Retina (tissue), 1 donor: ENCODE measurements around the gene CCDC102A.
"Not testable (repeated sequence)": the region's sequence is repeated elsewhere in the genome, so short reads cannot be mapped to it uniquely, and the experiment has no call there.

Source experiments
- DNase-seq: peaks from one replicate; pipeline ENCODE4 v3.0.0-alpha.2; 2016

The CCDC102A gene

DNA sequence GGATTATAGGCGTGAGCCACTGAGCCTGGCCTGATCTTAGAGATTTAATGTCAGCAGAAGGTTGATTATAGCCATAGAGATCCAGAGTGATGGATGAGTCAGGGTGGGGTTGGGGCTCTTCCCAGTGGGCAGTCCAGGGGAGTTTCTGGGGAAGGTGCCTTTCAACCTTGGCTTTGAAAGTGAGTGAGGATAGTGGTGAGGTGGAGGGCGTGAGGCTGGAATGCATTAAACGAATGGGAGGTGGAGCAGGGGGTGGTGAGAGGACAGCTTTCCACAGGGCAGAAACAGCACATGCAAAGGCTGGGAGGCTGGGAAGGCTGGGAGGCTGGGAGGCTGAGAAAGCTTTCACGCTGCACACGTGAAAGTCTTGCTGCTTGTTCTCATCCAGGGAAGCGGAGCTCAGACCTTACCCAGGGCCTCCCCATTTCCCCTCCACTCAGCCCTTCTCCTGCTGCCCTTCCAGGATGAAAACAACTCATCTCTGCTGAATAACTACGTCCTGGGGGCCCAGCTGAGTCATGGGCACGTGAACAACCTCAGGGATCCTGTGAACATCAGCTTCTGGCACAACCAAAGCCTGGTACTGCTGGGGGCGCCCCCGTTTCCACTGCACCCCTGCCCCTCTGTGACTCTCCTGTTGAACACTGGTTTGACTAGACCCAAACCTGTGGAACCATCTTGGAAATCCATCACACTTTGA lies 28.4 kb upstream of the CCDC102A start:
- no peak for DNase-seq

GRCh38 chr16:57563761-57564160 lies 27.4 kb upstream of the CCDC102A start:
- DNase-seq = no peak

GRCh38 chr16:57563487-57563750 lies 27.0 kb upstream of the CCDC102A start:
- no peak for DNase-seq

- no peak for DNase-seq
Observed at GRCh38 chr16:57562669-57563486, 26.5 kb upstream of the CCDC102A start.

- no peak for DNase-seq
Observed at GRCh38 chr16:57562066-57562465, 25.7 kb upstream of the CCDC102A start.

DNA sequence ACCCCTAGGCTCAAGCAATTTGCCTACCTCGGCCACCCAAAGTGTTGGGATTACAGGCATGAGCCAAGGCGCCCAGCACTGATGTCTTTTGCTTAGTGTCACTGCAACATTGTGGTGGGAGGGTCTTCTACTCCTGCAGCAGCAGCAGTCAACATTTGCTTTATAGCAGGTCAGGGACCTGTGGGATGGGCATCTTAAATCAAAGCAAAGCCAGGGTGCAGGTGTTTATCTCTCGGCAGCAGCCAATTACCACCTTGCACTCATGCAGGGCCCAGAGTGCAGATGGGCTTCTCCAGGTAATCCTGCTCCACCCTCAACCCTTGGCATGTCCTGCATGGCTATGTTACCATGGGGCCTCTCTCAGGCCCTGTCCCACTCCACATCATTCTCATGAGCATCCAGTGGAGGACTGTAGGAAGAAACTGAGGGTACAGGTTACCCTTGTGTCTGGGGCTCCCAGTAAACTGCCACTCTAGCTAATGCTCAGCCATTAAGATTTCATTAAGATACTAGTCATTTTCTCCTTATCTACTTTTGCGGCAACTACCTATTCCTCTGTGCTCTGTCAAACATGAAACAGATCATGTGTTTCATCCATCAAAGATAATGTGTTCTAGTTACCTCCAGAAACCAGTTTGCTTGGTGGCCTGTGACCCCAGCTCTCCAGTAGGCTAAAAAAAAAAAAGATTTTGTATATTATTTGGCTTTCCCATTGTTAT lies 22.9 kb upstream of the CCDC102A start:
- no peak for DNase-seq

DNA sequence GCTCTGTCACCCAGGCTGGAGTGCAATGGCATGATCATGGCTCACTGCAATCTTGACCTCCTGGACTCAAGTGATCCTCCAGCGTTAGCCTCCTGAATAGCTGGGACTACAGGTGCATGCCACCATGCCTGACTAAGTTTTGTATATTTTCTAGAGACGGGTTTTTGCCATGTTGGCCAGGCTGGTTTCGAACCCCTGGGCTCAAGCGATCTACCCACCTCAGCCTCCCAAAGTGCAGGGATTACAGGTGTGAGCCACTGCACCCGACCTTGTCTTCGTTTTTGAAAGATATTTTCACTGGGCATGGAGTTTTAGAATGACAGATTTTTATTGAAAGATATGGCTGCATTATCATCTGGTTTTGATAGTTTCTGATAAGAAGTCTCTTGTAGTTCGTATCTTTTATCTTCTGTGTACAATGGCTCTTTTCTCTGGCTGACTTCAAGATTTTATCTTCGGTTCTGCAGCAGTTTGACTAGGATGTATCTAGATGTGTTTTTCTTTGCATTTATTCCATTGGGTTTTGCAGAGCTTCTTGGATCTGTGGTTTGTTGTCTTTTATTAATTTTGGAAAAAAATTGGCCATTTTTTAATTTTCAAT lies 20.7 kb upstream of the CCDC102A start:
- no peak for DNase-seq

- DNase-seq = no peak
Observed at GRCh38 chr16:57555831-57556230, 19.5 kb upstream of the CCDC102A start.

GRCh38 chr16:57551057-57551456 lies 14.7 kb upstream of the CCDC102A start:
- no peak for DNase-seq

DNA sequence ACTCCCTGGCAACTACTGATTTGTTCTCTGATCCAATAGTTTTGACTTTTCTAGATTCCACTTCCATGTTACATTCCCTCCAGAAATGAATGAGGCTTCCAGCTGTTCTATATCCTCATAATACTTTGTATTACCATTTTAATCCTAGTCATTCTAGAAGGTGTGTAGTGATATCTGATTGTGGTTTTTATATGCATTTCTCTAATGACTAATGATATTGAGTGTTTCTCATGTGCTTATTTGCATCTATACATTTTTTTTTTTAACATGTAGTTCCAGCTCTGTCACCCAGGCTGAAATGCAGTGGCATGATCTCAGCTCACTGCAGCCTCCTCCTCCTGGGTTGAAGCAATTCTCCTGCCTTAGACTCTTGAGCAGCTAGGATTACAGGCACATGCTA lies 13.4 kb upstream of the CCDC102A start:
- no peak for DNase-seq

DNA sequence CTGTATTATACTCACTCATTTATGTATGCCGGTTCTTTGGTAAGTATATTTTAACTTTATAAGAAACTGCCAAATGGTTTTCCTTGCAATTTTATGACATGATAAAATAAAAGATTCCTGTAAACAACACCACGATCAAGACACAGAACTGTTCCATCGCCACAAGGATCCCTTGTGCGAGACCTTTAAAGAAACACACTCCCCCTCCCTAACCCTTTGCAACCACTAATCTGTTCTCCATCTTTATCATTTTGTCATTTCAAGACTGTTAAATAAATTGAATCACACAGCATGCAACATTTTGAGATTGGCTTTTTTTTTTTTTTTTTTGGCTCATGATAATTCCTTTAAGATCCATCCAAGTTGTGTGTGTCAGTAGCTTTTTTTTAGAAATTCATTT lies 12.0 kb upstream of the CCDC102A start:
- no peak for DNase-seq

DNA sequence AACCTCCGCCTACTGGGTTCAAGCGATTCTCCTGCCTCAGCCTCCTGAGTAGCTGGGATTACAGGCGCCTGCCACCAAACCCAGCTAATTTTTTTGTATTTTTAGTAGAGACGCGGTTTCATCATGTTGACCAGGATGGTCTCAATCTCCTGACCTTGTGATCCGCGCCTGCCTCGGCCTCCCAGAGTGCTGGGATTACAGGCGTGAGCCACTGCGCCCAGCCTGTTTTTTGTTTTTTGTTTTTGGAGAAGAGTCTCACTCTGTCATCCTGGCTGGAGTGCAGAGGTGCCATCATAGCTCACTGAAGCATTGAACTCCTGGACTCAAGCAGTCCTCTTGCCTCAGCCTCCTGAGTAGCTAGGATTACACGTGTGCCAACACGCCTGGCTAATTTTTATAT lies 11.2 kb upstream of the CCDC102A start:
- DNase-seq = not testable (repeated sequence)

- DNase-seq = no peak
Observed at GRCh38 chr16:57544124-57544653, 7.8 kb upstream of the CCDC102A start.

GRCh38 chr16:57541754-57542435 lies 5.5 kb upstream of the CCDC102A start:
- no peak for DNase-seq

DNA sequence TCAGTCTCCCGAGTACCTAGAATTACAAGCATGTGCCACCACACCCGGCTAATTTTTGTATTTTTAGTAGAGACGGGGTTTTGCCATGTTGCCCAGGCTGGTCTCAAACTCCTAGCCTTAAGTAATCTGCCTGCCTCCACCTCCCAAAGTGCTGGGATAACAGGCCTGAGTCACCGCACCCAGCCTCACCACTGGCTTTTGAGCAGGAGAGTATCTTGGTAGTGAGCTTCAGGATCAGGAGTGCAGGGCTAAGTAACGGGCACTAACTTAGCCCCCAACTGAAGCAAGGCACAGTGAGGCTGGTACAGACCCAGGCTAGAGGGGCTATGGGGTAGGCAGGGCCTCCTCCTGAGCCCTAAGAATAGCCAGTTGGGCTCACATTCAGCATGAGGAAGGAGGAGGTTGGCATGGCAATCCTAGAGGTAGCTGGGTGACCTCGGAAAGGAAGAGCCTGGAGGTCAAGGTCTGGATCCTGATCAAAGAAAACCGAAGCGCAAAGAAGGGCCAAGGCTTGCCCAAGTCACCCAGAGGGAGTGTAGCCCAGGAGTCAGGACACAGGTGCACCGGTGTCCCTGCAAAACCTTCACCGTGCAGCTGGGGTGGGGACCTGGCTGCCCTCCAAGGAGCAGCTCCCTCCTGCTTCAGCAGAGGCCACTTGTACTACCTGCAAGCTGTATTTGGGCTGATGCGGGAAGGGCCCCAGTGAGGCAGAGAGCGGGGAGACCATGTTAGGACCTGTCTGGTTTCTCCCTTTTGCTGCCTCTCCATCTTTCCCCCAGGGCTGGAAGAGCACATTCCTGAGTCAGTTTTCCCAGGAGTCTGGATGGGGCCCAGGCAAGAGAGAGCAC lies 4.8 kb upstream of the CCDC102A start:
- DNase-seq = no peak

DNA sequence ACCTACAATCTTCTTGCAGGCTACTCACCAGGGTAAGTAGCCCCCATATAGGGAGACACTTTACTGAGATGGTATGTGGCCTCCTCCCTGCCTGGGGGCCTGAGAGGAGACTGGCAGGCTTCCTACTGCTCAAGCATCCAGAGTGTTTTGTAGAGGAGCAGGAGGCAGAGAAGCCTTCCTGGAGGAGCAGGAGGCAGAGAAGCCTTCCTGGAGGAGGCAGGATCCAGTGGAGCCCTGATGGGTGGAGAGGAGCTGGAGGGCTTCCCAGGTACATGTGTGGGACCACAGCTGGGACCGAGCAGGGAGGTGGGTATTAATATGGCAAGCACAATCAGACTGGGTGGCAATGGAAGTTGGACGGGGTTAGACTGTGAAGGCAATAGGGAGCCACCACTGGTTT lies 4.0 kb upstream of the CCDC102A start:
- DNase-seq = no peak

- DNase-seq = no peak
Observed at GRCh38 chr16:57539072-57539796, 2.9 kb upstream of the CCDC102A start.

GRCh38 chr16:57538235-57538721 lies 1.9 kb upstream of the CCDC102A start:
- DNase-seq = no peak

DNA sequence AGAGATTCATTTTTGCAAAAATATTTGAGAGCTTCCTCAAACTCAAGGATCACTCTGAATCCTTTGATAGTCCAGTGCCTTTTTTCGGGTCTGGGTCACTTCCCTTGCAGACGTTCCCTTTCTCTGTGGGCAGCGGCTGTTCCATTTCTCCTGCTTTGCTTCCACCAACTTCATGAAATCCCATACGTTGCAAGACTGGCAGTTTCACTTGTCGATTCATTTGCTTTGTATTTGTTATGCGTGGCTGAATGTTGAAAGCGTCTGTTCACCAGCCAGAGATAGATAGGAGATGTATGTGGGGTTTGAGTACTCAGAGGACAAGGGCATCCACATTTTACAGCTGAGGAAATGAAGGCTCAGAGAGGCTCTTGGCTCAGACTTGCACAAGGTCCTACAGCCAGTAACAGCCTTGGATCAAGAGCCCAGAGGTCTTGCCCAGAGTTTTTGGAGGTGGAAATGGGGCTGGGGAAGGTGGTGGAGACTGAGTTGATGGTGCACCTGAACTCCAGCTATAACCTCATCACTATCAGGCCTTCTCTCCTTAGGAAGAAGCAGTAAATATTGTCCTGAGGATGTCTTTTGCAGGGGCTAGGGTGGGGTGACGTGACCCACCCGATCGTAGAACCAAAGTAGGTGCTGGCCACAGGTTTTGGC lies 1.3 kb upstream of the CCDC102A start:
- peak; percentile 34 for DNase-seq

- no peak for DNase-seq
Observed at GRCh38 chr16:57537194-57537505, 779 bp upstream of the CCDC102A start.
